Measurements from ENCODE around the gene ZBTB39.

GRCh38 chr12:56978397-56979138 lies 27.8 kb downstream of the ZBTB39 start:
- TF ChIP-seq SPI1 (IDR thresholded peaks at IDR 0.05; ENCODE audit: borderline replicate concordance, low read depth) (no peak), CTCF (IDR thresholded peaks at IDR 0.05; ENCODE audit: insufficient read depth, low read length) (no peak), REST (IDR thresholded peaks at IDR 0.05; ENCODE audit: insufficient replicate concordance, low read depth) (no peak)
